Peyer's patch (tissue), 4 donors: ENCODE data around the gene CADM3.

Experiments
- POLR2A ChIP-seq, 2 donors: fragments of 450-650 bp; IDR thresholded peaks; one replicate each; pipeline ENCODE4 v1.5.1; 2017; ENCODE audit warnings: antibody characterized with exemption in 2 of 2, mild to moderate bottlenecking in 2 of 2, moderate library complexity in 2 of 2
- TF ChIP-seq, protein P1 (sequence below), 6 experiments: fragments of 450-650 bp in 4 of 6; fragments of 200-600 bp in 2 of 6; sonication (generic) in 1 of 6; IDR thresholded peaks; one replicate each; pipeline ENCODE4 v1.5.1; 2017 to 2019; ENCODE audit warnings: antibody characterized with exemption in 6 of 6, mild to moderate bottlenecking in 3 of 6, moderate library complexity in 1 of 6

DNA sequence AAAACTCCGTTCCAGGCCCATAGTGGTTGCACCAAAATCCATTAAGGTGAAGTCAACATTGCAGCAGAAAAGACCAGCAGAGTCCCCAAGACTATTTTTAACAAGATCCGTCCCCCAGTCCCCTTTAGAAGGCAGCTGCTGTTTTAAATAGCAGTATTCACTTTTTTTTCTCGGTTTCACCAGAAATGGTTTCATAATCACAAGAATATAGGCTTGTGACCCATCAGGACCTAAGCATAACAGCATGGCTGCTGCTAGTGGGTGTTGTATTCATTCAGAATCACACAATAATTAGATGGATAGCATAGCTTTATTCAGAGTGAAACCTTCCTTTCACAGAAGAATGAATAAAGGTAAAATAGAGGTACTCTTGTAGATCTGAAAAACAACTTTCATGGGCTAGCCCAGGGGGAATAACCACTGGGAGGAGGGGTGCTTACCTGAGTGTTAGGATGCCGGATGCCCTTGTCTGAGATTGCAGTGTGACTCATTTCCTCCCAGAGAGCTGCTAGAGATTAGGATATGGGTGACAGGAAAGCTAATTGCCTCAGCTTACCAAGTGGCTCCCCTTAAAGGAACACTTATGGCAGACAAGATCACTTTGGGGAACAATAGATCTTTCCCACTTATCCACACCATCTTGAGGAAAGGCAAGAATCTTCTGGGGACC is 68.3 kb downstream of the CADM3 start:
- TF ChIP-seq, protein P1, sequence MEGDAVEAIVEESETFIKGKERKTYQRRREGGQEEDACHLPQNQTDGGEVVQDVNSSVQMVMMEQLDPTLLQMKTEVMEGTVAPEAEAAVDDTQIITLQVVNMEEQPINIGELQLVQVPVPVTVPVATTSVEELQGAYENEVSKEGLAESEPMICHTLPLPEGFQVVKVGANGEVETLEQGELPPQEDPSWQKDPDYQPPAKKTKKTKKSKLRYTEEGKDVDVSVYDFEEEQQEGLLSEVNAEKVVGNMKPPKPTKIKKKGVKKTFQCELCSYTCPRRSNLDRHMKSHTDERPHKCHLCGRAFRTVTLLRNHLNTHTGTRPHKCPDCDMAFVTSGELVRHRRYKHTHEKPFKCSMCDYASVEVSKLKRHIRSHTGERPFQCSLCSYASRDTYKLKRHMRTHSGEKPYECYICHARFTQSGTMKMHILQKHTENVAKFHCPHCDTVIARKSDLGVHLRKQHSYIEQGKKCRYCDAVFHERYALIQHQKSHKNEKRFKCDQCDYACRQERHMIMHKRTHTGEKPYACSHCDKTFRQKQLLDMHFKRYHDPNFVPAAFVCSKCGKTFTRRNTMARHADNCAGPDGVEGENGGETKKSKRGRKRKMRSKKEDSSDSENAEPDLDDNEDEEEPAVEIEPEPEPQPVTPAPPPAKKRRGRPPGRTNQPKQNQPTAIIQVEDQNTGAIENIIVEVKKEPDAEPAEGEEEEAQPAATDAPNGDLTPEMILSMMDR (IDR thresholded peaks at IDR 0.05), result no peak
- TF ChIP-seq POLR2A (IDR thresholded peaks at IDR 0.05), result no peak
